ENCODE measurements around the gene OR10T2. TPM values are rescaled to one million over a fixed set of nuclear protein-coding genes. Genes with fewer than 3 reads are reported as not detected.
A peak's percentile ranks its signal among the peaks of the same experiment; 100 is the strongest.
"Not testable (repeated sequence)": the region's sequence is repeated elsewhere in the genome, so short reads cannot be mapped to it uniquely, and the experiment has no call there.

Gene OR10T2
- total and polyA plus RNA-seq, 10 of the 15 experiments (the other 5 are each of a cell fraction or from before 2014, with no cell fraction given), result not detected

DNA sequence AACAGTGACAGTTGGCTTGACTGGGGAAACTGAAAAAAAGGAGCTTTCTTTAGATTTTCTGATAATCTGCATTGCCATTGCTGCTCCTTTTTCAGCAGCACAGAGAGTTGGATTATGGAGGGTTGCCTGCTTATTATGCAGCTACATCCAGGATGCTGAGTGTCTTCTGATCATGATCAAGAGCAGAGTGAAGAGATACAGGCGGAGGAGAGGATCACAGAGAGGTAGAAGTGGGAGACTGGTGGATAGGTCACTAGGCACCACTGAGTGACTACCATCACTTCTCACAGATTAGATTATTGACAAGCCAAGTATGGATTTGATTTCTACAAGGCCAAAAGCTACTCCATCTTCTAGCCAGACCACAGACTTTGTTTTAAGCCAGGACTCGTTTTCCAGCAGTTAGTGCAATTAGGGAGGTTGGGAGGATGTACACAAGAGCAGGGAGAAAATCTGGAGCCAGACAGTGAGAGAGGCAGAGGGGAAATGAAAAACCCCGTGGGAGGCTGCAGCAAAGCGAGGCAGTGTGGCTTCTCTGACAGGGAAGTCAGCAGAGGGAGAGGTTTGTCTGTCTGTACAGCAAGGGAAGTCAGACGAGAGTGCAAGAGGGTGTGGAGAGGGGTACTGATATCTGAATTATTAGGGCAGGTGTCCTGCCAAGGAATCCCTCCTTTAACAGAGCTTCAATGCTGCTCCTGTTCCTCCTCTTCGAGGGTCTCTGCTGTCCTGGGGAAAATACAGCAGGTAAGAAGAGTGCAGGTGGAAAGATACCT lies 45.8 kb downstream of the OR10T2 start, which contains the start of gene CD1E:
Gene CD1E, plus strand, starts transcription at position 592 of the 773 bp plus-strand sequence. Its CDS starts 95 bp downstream, at position 687.
- Histone ChIP-seq H3K4me2 (ENCODE audit: control insufficient read depth, insufficient read depth) (no peak within 1 kb of the TSS), H3K9me3 (replicated peaks; ENCODE audit: control insufficient read depth, insufficient read depth, low read length) (no peaks in the 10 kb centered on the region), H4K20me1 (ENCODE audit: control insufficient read depth, insufficient read depth) (no peaks in the 10 kb centered on the region), H3K36me3 (ENCODE audit: control insufficient read depth in 2 of 2, insufficient read depth in 2 of 2, low read length in 1 of 2) (no peaks in the 10 kb centered on the region), H3K4me3 (no peak within 1 kb of the TSS), H3K4me1 (ENCODE audit: control insufficient read depth, insufficient read depth, low read length) (no peaks in the 10 kb centered on the region), H3K27me3 (replicated peaks in 1 of 2; ENCODE audit: control insufficient read depth in 2 of 2, insufficient read depth in 2 of 2, low read length in 1 of 2) (no peaks in the 10 kb centered on the region; a peak in 1 of 4 replicates), H3K79me2 (ENCODE audit: control insufficient read depth, insufficient read depth, low read length) (no peaks in the 10 kb centered on the region), H3K9ac (ENCODE audit: control insufficient read depth, insufficient read depth, low read length) (no peak within 1 kb of the TSS), H3K27ac (ENCODE audit: control insufficient read depth, insufficient read depth) (no peak within 1 kb of the TSS), H2AFZ (ENCODE audit: control insufficient read depth, low read depth, low read length) (no peak within 1 kb of the TSS)
- ChIA-PET SMC1A (ENCODE audit: uncharacterized antibody, unreplicated experiment) (interaction anchor here (0.7 kb wide), 1 partner anchor 234 kb away, joined by 3 read pairs; no protein-coding TSS in a partner anchor), CTCF (interaction anchor here (1.2 to 1.3 kb wide), 2 partner anchors 25 to 149 kb away, joined by 3 to 4 read pairs; no protein-coding TSS in a partner anchor), RAD21 (ENCODE audit: unreplicated experiment) (interaction anchor here (1.5 kb wide), 1 partner anchor 107 kb away, joined by 4 read pairs; no protein-coding TSS in a partner anchor), POLR2A (no interaction called here)
- DNase-seq (ENCODE audit: low read depth, low spot score) (no peak), ATAC-seq (peak; percentile 62), FAIRE-seq (peak; percentile 69)
- in situ Hi-C loops (cut with MboI) (no loop called here), intact Hi-C loops (cut with micrococcal nuclease; ENCODE audit: unreplicated experiment) (no loop called here)
- TF ChIP-seq NR2C2 (IDR thresholded peaks at IDR 0.05; ENCODE audit: borderline replicate concordance, control insufficient read depth, insufficient read length, low read depth), result no peak
- no peak for TF ChIP-seq DPF2 (IDR thresholded peaks at IDR 0.05)
- TF ChIP-seq BACH1 (IDR thresholded peaks at IDR 0.05; ENCODE audit: borderline replicate concordance), result no peak
- TF ChIP-seq GABPA (IDR thresholded peaks at IDR 0.05; ENCODE audit: low read depth), result no peak
- TF ChIP-seq SPI1 (IDR thresholded peaks at IDR 0.05; ENCODE audit: borderline replicate concordance, insufficient read depth, low read depth, low read length), result peak; percentile 56; the same call in 1 of the 2 replicates
- BruUV-seq (replicated peaks), result no TSS peak
- 6% methylated on average over 6 of the region's 6 CpGs for WGBS (ENCODE audit: insufficient coverage, insufficient replicate concordance, low lambda C conversion rate, missing lambda C conversion rate)

DNA sequence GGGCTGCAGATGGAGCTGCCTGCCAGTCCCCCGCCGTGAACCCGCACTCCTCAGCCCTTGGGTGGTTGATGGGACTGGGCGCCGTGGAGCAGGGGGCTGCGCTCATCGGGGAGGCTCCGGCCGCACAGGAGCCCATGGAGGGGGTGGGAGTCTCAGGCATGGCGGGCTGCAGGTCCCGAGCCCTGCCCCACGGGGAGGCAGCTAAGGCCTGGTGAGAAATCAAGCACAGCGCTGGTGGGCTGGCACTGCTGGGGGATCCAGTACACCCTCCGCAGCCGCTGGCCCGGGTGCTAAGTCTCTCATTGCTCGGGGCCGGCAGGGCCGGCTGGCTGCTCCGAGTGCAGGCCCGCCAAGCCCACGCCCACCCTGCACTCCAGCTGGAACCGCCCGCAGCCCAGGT lies 50.3 kb downstream of the OR10T2 start:
- intact Hi-C loops (cut with micrococcal nuclease; ENCODE audit: unreplicated experiment); RAD21 ChIA-PET (ENCODE audit: unreplicated experiment); H3K9ac ChIP-seq (ENCODE audit: control insufficient read depth, insufficient read depth, low read length); in situ Hi-C loops (cut with MboI); H3K27me3 ChIP-seq (replicated peaks in 1 of 2; ENCODE audit: control insufficient read depth in 2 of 2, insufficient read depth in 2 of 2, low read length in 1 of 2); FAIRE-seq; H3K4me1 ChIP-seq (ENCODE audit: control insufficient read depth, insufficient read depth, low read length); H2AFZ ChIP-seq (ENCODE audit: control insufficient read depth, low read depth, low read length); H3K36me3 ChIP-seq (ENCODE audit: control insufficient read depth in 2 of 2, insufficient read depth in 2 of 2, low read length in 1 of 2); BruUV-seq (replicated peaks); H3K9me3 ChIP-seq (replicated peaks; ENCODE audit: control insufficient read depth, insufficient read depth, low read length); H4K20me1 ChIP-seq (ENCODE audit: control insufficient read depth, insufficient read depth); H3K4me2 ChIP-seq (ENCODE audit: control insufficient read depth, insufficient read depth); SMC1A ChIA-PET (ENCODE audit: uncharacterized antibody, unreplicated experiment); POLR2A ChIA-PET; H3K79me2 ChIP-seq (ENCODE audit: control insufficient read depth, insufficient read depth, low read length); H3K4me3 ChIP-seq; H3K27ac ChIP-seq (ENCODE audit: control insufficient read depth, insufficient read depth); CTCF ChIA-PET; DNase-seq (ENCODE audit: low read depth, low spot score); ATAC-seq: not testable (repeated sequence)
- WGBS (ENCODE audit: insufficient coverage, insufficient replicate concordance, low lambda C conversion rate, missing lambda C conversion rate), result 77% methylated on average over 15 of the region's 24 CpGs

Other genes with a start within 250 kb of the OR10T2 start
Only the 7 nearest of the 12 such genes appear.
- gene CD1A, start 145.0 kb downstream of the OR10T2 start, total RNA-seq (2014; rRNA removed), result 0.49 and 0.56 TPM in 2 replicates
- 0.58 and 0.69 TPM in 2 replicates for gene CD1A, start 145.0 kb downstream of the OR10T2 start, total RNA-seq (2014; rRNA removed; fragmentation: Illumina TruSeq; extraction: Trizol)
- 0.48 and 0.85 TPM in 2 replicates for gene CD1A, start 145.0 kb downstream of the OR10T2 start, total RNA-seq (2021)
- gene CD1A, start 145.0 kb downstream of the OR10T2 start, polyA plus RNA-seq (2011; rRNA removed), result 0.26 and 0.39 TPM in 2 replicates
- 1.0 and 1.1 TPM in 2 replicates for gene CD1A, start 145.0 kb downstream of the OR10T2 start, polyA plus RNA-seq (2014; fragmentation: Illumina TruSeq; extraction: Trizol)
- gene CD1A, start 145.0 kb downstream of the OR10T2 start, polyA plus RNA-seq (2014; fragmentation: Nextera tagmentation; extraction: Ambion mirVana), result under 1 TPM; 0.53 to 0.80 TPM
- gene CD1A, start 145.0 kb downstream of the OR10T2 start, polyA plus RNA-seq (2014; rRNA removed), result 0.40 and 0.63 TPM in 2 replicates
- under 1 TPM in 1 of 2 experiments, not detected in 1; 0.13 TPM for gene CD1A, start 145.0 kb downstream of the OR10T2 start, polyA plus RNA-seq (2016; fragmentation: Nextera tagmentation; extraction: Ambion mirVana)
- gene CD1C, start 109.5 kb downstream of the OR10T2 start, total RNA-seq (2014; rRNA removed), result 7.2 and 7.8 TPM in 2 replicates
- gene CD1C, start 109.5 kb downstream of the OR10T2 start, total RNA-seq (2014; rRNA removed; fragmentation: Illumina TruSeq; extraction: Trizol), result 8.5 and 10.0 TPM in 2 replicates
- 6.0 and 8.4 TPM in 2 replicates for gene CD1C, start 109.5 kb downstream of the OR10T2 start, total RNA-seq (2021)
- 1.1 and 1.6 TPM in 2 replicates for gene CD1C, start 109.5 kb downstream of the OR10T2 start, polyA plus RNA-seq (2011; rRNA removed)
- 12.8 TPM in 2 replicates for gene CD1C, start 109.5 kb downstream of the OR10T2 start, polyA plus RNA-seq (2014; fragmentation: Illumina TruSeq; extraction: Trizol)
- gene CD1C, start 109.5 kb downstream of the OR10T2 start, polyA plus RNA-seq (2014; fragmentation: Nextera tagmentation; extraction: Ambion mirVana), result 10 to 100 TPM; 16.5 to 19.0 TPM
- gene CD1C, start 109.5 kb downstream of the OR10T2 start, polyA plus RNA-seq (2014; rRNA removed), result 10.2 and 10.5 TPM in 2 replicates
- 1 to 10 TPM in 1 of 2 experiments, under 1 TPM in 1; 0.82 to 1.1 TPM for gene CD1C, start 109.5 kb downstream of the OR10T2 start, polyA plus RNA-seq (2016; fragmentation: Nextera tagmentation; extraction: Ambion mirVana)
- not detected in 2 replicates for gene CD1B, start 67.9 kb downstream of the OR10T2 start, total RNA-seq (2014; rRNA removed)
- gene CD1B, start 67.9 kb downstream of the OR10T2 start, total RNA-seq (2014; rRNA removed; fragmentation: Illumina TruSeq; extraction: Trizol), result not detected in 2 replicates
- not detected in 2 replicates for gene CD1B, start 67.9 kb downstream of the OR10T2 start, total RNA-seq (2021)
- not detected in 2 replicates for gene CD1B, start 67.9 kb downstream of the OR10T2 start, polyA plus RNA-seq (2011; rRNA removed)
- not detected in 2 replicates for gene CD1B, start 67.9 kb downstream of the OR10T2 start, polyA plus RNA-seq (2014; fragmentation: Illumina TruSeq; extraction: Trizol)
- not detected for gene CD1B, start 67.9 kb downstream of the OR10T2 start, polyA plus RNA-seq (2014; fragmentation: Nextera tagmentation; extraction: Ambion mirVana)
- not detected in 2 replicates for gene CD1B, start 67.9 kb downstream of the OR10T2 start, polyA plus RNA-seq (2014; rRNA removed)
- not detected for gene CD1B, start 67.9 kb downstream of the OR10T2 start, polyA plus RNA-seq (2016; fragmentation: Nextera tagmentation; extraction: Ambion mirVana)
- gene CD1E, start 45.6 kb downstream of the OR10T2 start, total RNA-seq (2014; rRNA removed), result not detected in 2 replicates
- not detected in 2 replicates for gene CD1E, start 45.6 kb downstream of the OR10T2 start, total RNA-seq (2014; rRNA removed; fragmentation: Illumina TruSeq; extraction: Trizol)
- gene CD1E, start 45.6 kb downstream of the OR10T2 start, total RNA-seq (2021), result not detected in 2 replicates
- gene CD1E, start 45.6 kb downstream of the OR10T2 start, polyA plus RNA-seq (2011; rRNA removed), result 0.05 TPM in 1 of 2 replicates, not detected in the other
- gene CD1E, start 45.6 kb downstream of the OR10T2 start, polyA plus RNA-seq (2014; fragmentation: Illumina TruSeq; extraction: Trizol), result 0.07 TPM in 1 of 2 replicates, not detected in the other
- gene CD1E, start 45.6 kb downstream of the OR10T2 start, polyA plus RNA-seq (2014; fragmentation: Nextera tagmentation; extraction: Ambion mirVana), result under 1 TPM in 1 of 2 experiments, not detected in 1; 0.05 TPM
- gene CD1E, start 45.6 kb downstream of the OR10T2 start, polyA plus RNA-seq (2014; rRNA removed), result not detected in 2 replicates
- not detected for gene CD1E, start 45.6 kb downstream of the OR10T2 start, polyA plus RNA-seq (2016; fragmentation: Nextera tagmentation; extraction: Ambion mirVana)
- not detected in 2 replicates for gene OR10K2, start 26.8 kb upstream of the OR10T2 start, total RNA-seq (2014; rRNA removed)
- not detected in 2 replicates for gene OR10K2, start 26.8 kb upstream of the OR10T2 start, total RNA-seq (2014; rRNA removed; fragmentation: Illumina TruSeq; extraction: Trizol)
- gene OR10K2, start 26.8 kb upstream of the OR10T2 start, total RNA-seq (2021), result not detected in 2 replicates
- not detected in 2 replicates for gene OR10K2, start 26.8 kb upstream of the OR10T2 start, polyA plus RNA-seq (2011; rRNA removed)
- gene OR10K2, start 26.8 kb upstream of the OR10T2 start, polyA plus RNA-seq (2014; fragmentation: Illumina TruSeq; extraction: Trizol), result not detected in 2 replicates
- gene OR10K2, start 26.8 kb upstream of the OR10T2 start, polyA plus RNA-seq (2014; fragmentation: Nextera tagmentation; extraction: Ambion mirVana), result not detected
- not detected in 2 replicates for gene OR10K2, start 26.8 kb upstream of the OR10T2 start, polyA plus RNA-seq (2014; rRNA removed)
- gene OR10K2, start 26.8 kb upstream of the OR10T2 start, polyA plus RNA-seq (2016; fragmentation: Nextera tagmentation; extraction: Ambion mirVana), result not detected
- gene OR10K1, start 62.4 kb upstream of the OR10T2 start, total RNA-seq (2014; rRNA removed), result not detected in 2 replicates
- gene OR10K1, start 62.4 kb upstream of the OR10T2 start, total RNA-seq (2014; rRNA removed; fragmentation: Illumina TruSeq; extraction: Trizol), result not detected in 2 replicates
- gene OR10K1, start 62.4 kb upstream of the OR10T2 start, total RNA-seq (2021), result not detected in 2 replicates
- not detected in 2 replicates for gene OR10K1, start 62.4 kb upstream of the OR10T2 start, polyA plus RNA-seq (2011; rRNA removed)
- gene OR10K1, start 62.4 kb upstream of the OR10T2 start, polyA plus RNA-seq (2014; fragmentation: Illumina TruSeq; extraction: Trizol), result not detected in 2 replicates
- gene OR10K1, start 62.4 kb upstream of the OR10T2 start, polyA plus RNA-seq (2014; fragmentation: Nextera tagmentation; extraction: Ambion mirVana), result not detected
- not detected in 2 replicates for gene OR10K1, start 62.4 kb upstream of the OR10T2 start, polyA plus RNA-seq (2014; rRNA removed)
- not detected for gene OR10K1, start 62.4 kb upstream of the OR10T2 start, polyA plus RNA-seq (2016; fragmentation: Nextera tagmentation; extraction: Ambion mirVana)
- gene OR10R2, start 72.8 kb upstream of the OR10T2 start, total RNA-seq (2014; rRNA removed), result not detected in 2 replicates
- not detected in 2 replicates for gene OR10R2, start 72.8 kb upstream of the OR10T2 start, total RNA-seq (2014; rRNA removed; fragmentation: Illumina TruSeq; extraction: Trizol)
- gene OR10R2, start 72.8 kb upstream of the OR10T2 start, total RNA-seq (2021), result not detected in 2 replicates
- not detected in 2 replicates for gene OR10R2, start 72.8 kb upstream of the OR10T2 start, polyA plus RNA-seq (2011; rRNA removed)
- gene OR10R2, start 72.8 kb upstream of the OR10T2 start, polyA plus RNA-seq (2014; fragmentation: Illumina TruSeq; extraction: Trizol), result not detected in 2 replicates
- not detected for gene OR10R2, start 72.8 kb upstream of the OR10T2 start, polyA plus RNA-seq (2014; fragmentation: Nextera tagmentation; extraction: Ambion mirVana)
- not detected in 2 replicates for gene OR10R2, start 72.8 kb upstream of the OR10T2 start, polyA plus RNA-seq (2014; rRNA removed)
- gene OR10R2, start 72.8 kb upstream of the OR10T2 start, polyA plus RNA-seq (2016; fragmentation: Nextera tagmentation; extraction: Ambion mirVana), result not detected

Measured in GM12878 (cell line).